ENCODE measurements around the gene SNX25. TPM values are rescaled to one million over a fixed set of nuclear protein-coding genes. Genes with fewer than 3 reads are reported as not detected.

SNX25 gene
- total and polyA plus RNA-seq, 10 of the 15 experiments (the other 5 are each of a cell fraction or from before 2014, with no cell fraction given), result 11.2 to 117 (median 62.8) TPM

GRCh38 chr4:185317880-185318279 lies 108.5 kb downstream of the SNX25 start (continued):
- TF ChIP-seq MLLT1 (IDR thresholded peaks at IDR 0.05) (no peak), BCL3 (IDR thresholded peaks at IDR 0.05; ENCODE audit: borderline replicate concordance, insufficient read depth, low read depth, low read length, poor library complexity, severe bottlenecking) (no peak), CBX3 (IDR thresholded peaks at IDR 0.05; ENCODE audit: borderline replicate concordance, low read depth) (no peak), PKNOX1 (IDR thresholded peaks at IDR 0.05) (no peak)

GRCh38 chr4:185318679-185319078 lies 109.3 kb downstream of the SNX25 start:
- ChIA-PET CTCF (interaction anchor here (0.5 to 1.4 kb wide), 4 partner anchors 9 to 433 kb away, joined by 3 read pairs; no protein-coding TSS in a partner anchor), POLR2A (no interaction called here), SMC1A (ENCODE audit: uncharacterized antibody, unreplicated experiment) (interaction anchor here (0.5 to 1.1 kb wide), 3 partner anchors 14 to 68 kb away, joined by 3 read pairs; no protein-coding TSS in a partner anchor), RAD21 (ENCODE audit: unreplicated experiment) (interaction anchor here (1.0 to 1.4 kb wide), 2 partner anchors 13 to 22 kb away, joined by 3 read pairs; no protein-coding TSS in a partner anchor)
- Histone ChIP-seq H3K4me1 (ENCODE audit: control insufficient read depth, insufficient read depth, low read length) (peaks cover 8% of the 10 kb centered on the region; the same call in 1 of the 2 replicates), H2AFZ (ENCODE audit: control insufficient read depth, low read depth, low read length) (no peak overlapping the region), H3K36me3 (ENCODE audit: control insufficient read depth in 2 of 2, insufficient read depth in 2 of 2, low read length in 1 of 2) (peaks cover 0 to 23% of the 10 kb centered on the region in 2 experiments; a peak in 3 of 4 replicates), H3K79me2 (ENCODE audit: control insufficient read depth, insufficient read depth, low read length) (no peaks in the 10 kb centered on the region; the same call in 1 of the 2 replicates), H3K9me3 (replicated peaks; ENCODE audit: control insufficient read depth, insufficient read depth, low read length) (peaks cover 4% of the 10 kb centered on the region; the same call in 2 of the 3 replicates), H3K4me3 (no peak overlapping the region), H3K4me2 (ENCODE audit: control insufficient read depth, insufficient read depth) (no peak overlapping the region), H3K27me3 (replicated peaks in 1 of 2; ENCODE audit: control insufficient read depth in 2 of 2, insufficient read depth in 2 of 2, low read length in 1 of 2) (no peaks in the 10 kb centered on the region), H3K27ac (ENCODE audit: control insufficient read depth, insufficient read depth) (peak overlapping the region; percentile 27; the same call in 1 of the 2 replicates), H3K9ac (ENCODE audit: control insufficient read depth, insufficient read depth, low read length) (no peak overlapping the region), H4K20me1 (ENCODE audit: control insufficient read depth, insufficient read depth) (no peaks in the 10 kb centered on the region)
- DNase-seq (ENCODE audit: low read depth, low spot score), result no peak
- no peak for FAIRE-seq
- intact Hi-C loops (cut with micrococcal nuclease; ENCODE audit: unreplicated experiment), result no loop called here
- no peak for TF ChIP-seq JUNB (IDR thresholded peaks at IDR 0.05)
- TF ChIP-seq GABPA (IDR thresholded peaks at IDR 0.05; ENCODE audit: low read depth), result no peak
- no peak for TF ChIP-seq ETV6 (conservative IDR thresholded peaks at IDR 0.05 in 1 of 2, IDR thresholded peaks at IDR 0.05 in 1 of 2; ENCODE audit: borderline replicate concordance in 1 of 2, low read depth in 1 of 2)
- 0 out of 2 replicates have a peak, but pooled peaks have one; percentile 20 for TF ChIP-seq FOXM1 (IDR thresholded peaks at IDR 0.05; ENCODE audit: low read depth, low read length)
- no peak for TF ChIP-seq TARDBP (IDR thresholded peaks at IDR 0.05; ENCODE audit: borderline replicate concordance)
- no peak for TF ChIP-seq HDAC2 (IDR thresholded peaks at IDR 0.05)
- TF ChIP-seq POLR2A (IDR thresholded peaks at IDR 0.05; ENCODE audit: low read depth, low read length), result no peak
- no peak for TF ChIP-seq FOS (IDR thresholded peaks at IDR 0.05; ENCODE audit: borderline replicate concordance, extremely low read depth, insufficient read length)
- TF ChIP-seq TCF12 (IDR thresholded peaks at IDR 0.05; ENCODE audit: low read depth, low read length), result no peak
- peak; percentile 57; the same call in 2 of the 3 replicates for ATAC-seq
- WGBS (ENCODE audit: insufficient coverage, insufficient replicate concordance, low lambda C conversion rate, missing lambda C conversion rate), result 43% methylated on average over 2 of the region's 2 CpGs
- in situ Hi-C loops (cut with MboI), result no loop called here
- no TSS peak for BruUV-seq (replicated peaks)
